ENCODE measurements around the gene SLMAP. TPM values are rescaled to one million over a fixed set of nuclear protein-coding genes. Genes with fewer than 3 reads are reported as not detected.

The SLMAP gene
- total and polyA plus RNA-seq, 2 of the 13 experiments (the other 11 are each of a cell fraction or from before 2014, with no cell fraction given) = 24.0 to 48.3 TPM

DNA sequence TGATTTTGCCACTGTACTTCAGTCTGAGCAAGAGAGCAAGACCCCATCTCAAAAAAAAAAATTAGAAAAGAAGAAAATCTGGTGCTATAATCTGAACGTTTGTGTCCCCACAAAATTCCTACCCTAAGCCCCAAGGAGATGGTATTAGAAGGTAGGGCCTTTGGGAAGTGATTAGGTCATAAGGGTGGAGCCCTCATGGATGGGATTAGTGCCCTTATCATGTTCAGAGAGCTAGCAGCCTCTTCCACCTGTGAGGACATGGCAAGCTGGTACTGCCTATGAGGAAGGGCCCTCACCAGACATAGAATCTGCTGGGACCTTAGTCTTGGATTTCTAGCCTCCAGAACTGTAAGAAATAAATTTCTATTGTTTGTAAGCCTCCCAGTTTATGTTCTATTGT, 201.7 kb downstream of the SLMAP start:
- TF ChIP-seq PLRG1 (conservative IDR thresholded peaks at IDR 0.05) (no peak), ZNF264 (CRISPR knock-in tag; IDR thresholded peaks at IDR 0.05) (peak; percentile 99)
- no peak for FAIRE-seq
- Histone ChIP-seq H3K27ac (ENCODE audit: extremely low read length, insufficient read depth, low read length) (no peak overlapping the region), H3K9me3 (ENCODE audit: low read length) (no peaks in the 10 kb centered on the region), H2AFZ (ENCODE audit: low read length) (no peak overlapping the region), H3K27me3 (ENCODE audit: control insufficient read depth in 1 of 2, insufficient read depth in 2 of 2, low read length in 2 of 2) (no peaks in the 10 kb centered on the region), H3K36me3 (replicated peaks in 1 of 2; ENCODE audit: control insufficient read depth in 1 of 2, insufficient read depth in 2 of 2, low read length in 2 of 2) (no peaks in the 10 kb centered on the region), H3K4me2 (ENCODE audit: low read depth, low read length) (no peak overlapping the region), H3K4me1 (ENCODE audit: insufficient read depth, low read length) (peaks cover 52% of the 10 kb centered on the region), H3K9ac (ENCODE audit: insufficient read depth, low read depth, low read length) (no peak overlapping the region), H3K4me3 (replicated peaks in 1 of 3; ENCODE audit: insufficient read depth in 1 of 3, low read depth in 2 of 3, low read length in 3 of 3) (no peak overlapping the region), H3K79me2 (ENCODE audit: insufficient read depth, low read length) (no peaks in the 10 kb centered on the region), H4K20me1 (ENCODE audit: insufficient read depth, low read length) (no peaks in the 10 kb centered on the region)
- DNase-seq (ENCODE audit: low spot score) = no peak
- ChIA-PET POLR2A (interaction anchor here (2.8 kb wide), 1 partner anchor 9 kb away, joined by 16 read pairs; no protein-coding TSS in a partner anchor), CTCF (ENCODE audit: low intra/inter-chr PET ratio, low total read pairs) (interaction anchor here (0.6 kb wide), 1 partner anchor 279 kb away, joined by 3 read pairs; no protein-coding TSS in a partner anchor)
- no peak for ATAC-seq
- 48% methylated on average over 1 of the region's 1 CpG for WGBS (ENCODE audit: low lambda C conversion rate)
- intact Hi-C loops (cut with micrococcal nuclease; ENCODE audit: unreplicated experiment) (no loop called here), in situ Hi-C loops (cut with HindIII; ENCODE audit: extremely low pct_ligation_motif_present, low pct_unique_long_range_greater_than_20kb) (no loop called here)
- BruUV-seq (replicated peaks) = no TSS peak

DNA sequence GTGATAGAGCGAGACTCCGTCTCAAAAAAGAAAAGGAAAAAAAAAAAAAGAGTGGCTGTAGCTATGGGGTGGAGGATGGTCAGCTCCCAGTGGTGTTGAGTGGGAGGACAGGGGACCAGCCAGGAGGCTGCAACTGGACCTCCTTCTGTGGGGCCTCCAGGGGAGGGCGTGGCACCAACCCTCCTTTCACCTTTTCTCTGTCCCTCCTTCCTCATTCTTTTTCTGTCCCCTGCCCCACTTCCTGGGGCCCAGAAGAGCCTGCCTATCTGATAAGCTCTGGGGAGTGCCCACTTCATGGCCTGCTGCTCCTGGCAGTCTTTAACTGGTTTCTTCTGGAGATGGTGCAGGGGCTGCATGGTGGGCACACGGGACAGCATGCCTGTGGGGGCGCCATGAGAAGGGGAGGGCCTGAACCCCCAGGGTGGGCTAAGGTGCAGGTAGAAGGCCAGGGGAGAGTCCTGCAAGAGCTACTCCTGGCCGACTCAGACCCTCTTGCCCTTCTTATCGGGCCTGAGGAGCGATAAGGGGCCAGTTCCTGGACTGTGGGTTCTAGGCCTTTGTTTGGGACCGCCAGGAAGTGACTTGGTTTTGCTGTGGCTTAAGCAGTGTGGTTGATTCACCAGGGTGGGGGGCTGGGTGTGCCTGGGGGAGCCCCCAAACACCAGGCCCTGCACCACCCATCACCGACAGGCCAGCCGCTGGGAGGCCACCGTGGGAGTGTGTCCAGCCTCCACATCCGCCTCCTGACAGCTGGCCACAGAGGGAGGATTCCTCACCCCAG, 202.7 kb downstream of the SLMAP start:
- FAIRE-seq (no peak), DNase-seq (ENCODE audit: low spot score) (no peak), ATAC-seq (no peak)
- H2AFZ ChIP-seq (ENCODE audit: low read length) = no peak overlapping the region
- H3K36me3 ChIP-seq (replicated peaks in 1 of 2; ENCODE audit: control insufficient read depth in 1 of 2, insufficient read depth in 2 of 2, low read length in 2 of 2) = no peaks in the 10 kb centered on the region
- no peak overlapping the region for H3K4me3 ChIP-seq (replicated peaks in 1 of 3; ENCODE audit: insufficient read depth in 1 of 3, low read depth in 2 of 3, low read length in 3 of 3)
- no peak overlapping the region for H3K27ac ChIP-seq (ENCODE audit: extremely low read length, insufficient read depth, low read length)
- TF ChIP-seq POGZ (CRISPR knock-in tag; IDR thresholded peaks at IDR 0.05) (no peak), ZNF232 (CRISPR knock-in tag; IDR thresholded peaks at IDR 0.05; ENCODE audit: borderline replicate concordance) (no peak), STAT5B (CRISPR knock-in tag; IDR thresholded peaks at IDR 0.05) (no peak), ZNF121 (CRISPR knock-in tag; IDR thresholded peaks at IDR 0.05) (no peak)
- TF ChIP-seq, protein P1, sequence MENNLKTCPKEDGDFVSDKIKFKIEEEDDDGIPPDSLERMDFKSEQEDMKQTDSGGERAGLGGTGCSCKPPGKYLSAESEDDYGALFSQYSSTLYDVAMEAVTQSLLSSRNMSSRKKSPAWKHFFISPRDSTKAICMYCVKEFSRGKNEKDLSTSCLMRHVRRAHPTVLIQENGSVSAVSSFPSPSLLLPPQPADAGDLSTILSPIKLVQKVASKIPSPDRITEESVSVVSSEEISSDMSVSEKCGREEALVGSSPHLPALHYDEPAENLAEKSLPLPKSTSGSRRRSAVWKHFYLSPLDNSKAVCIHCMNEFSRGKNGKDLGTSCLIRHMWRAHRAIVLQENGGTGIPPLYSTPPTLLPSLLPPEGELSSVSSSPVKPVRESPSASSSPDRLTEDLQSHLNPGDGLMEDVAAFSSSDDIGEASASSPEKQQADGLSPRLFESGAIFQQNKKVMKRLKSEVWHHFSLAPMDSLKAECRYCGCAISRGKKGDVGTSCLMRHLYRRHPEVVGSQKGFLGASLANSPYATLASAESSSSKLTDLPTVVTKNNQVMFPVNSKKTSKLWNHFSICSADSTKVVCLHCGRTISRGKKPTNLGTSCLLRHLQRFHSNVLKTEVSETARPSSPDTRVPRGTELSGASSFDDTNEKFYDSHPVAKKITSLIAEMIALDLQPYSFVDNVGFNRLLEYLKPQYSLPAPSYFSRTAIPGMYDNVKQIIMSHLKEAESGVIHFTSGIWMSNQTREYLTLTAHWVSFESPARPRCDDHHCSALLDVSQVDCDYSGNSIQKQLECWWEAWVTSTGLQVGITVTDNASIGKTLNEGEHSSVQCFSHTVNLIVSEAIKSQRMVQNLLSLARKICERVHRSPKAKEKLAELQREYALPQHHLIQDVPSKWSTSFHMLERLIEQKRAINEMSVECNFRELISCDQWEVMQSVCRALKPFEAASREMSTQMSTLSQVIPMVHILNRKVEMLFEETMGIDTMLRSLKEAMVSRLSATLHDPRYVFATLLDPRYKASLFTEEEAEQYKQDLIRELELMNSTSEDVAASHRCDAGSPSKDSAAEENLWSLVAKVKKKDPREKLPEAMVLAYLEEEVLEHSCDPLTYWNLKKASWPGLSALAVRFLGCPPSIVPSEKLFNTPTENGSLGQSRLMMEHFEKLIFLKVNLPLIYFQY (CRISPR knock-in tag; IDR thresholded peaks at IDR 0.05; ENCODE audit: borderline replicate concordance) = no peak
- H3K4me1 ChIP-seq (ENCODE audit: insufficient read depth, low read length) = peaks cover 50% of the 10 kb centered on the region
- 76% methylated on average over 7 of the region's 13 CpGs for WGBS (ENCODE audit: low lambda C conversion rate)
- H3K4me2 ChIP-seq (ENCODE audit: low read depth, low read length) = no peak overlapping the region
- CTCF ChIA-PET (ENCODE audit: low intra/inter-chr PET ratio, low total read pairs) = no interaction called here
- no peaks in the 10 kb centered on the region for H3K79me2 ChIP-seq (ENCODE audit: insufficient read depth, low read length)
- no peaks in the 10 kb centered on the region for H3K27me3 ChIP-seq (ENCODE audit: control insufficient read depth in 1 of 2, insufficient read depth in 2 of 2, low read length in 2 of 2)
- intact Hi-C loops (cut with micrococcal nuclease; ENCODE audit: unreplicated experiment) = no loop called here
- POLR2A ChIA-PET = interaction anchor here (2.8 kb wide), 1 partner anchor 10 kb away, joined by 16 read pairs; no protein-coding TSS in a partner anchor
- H3K9me3 ChIP-seq (ENCODE audit: low read length) = no peaks in the 10 kb centered on the region
- H4K20me1 ChIP-seq (ENCODE audit: insufficient read depth, low read length) = no peaks in the 10 kb centered on the region
- H3K9ac ChIP-seq (ENCODE audit: insufficient read depth, low read depth, low read length) = no peak overlapping the region
- in situ Hi-C loops (cut with HindIII; ENCODE audit: extremely low pct_ligation_motif_present, low pct_unique_long_range_greater_than_20kb) = no loop called here
- BruUV-seq (replicated peaks) = no TSS peak
